HepG2 (cell line): ENCODE results near the gene GAPDH. TPM values are rescaled to one million over a fixed set of nuclear protein-coding genes. Genes with fewer than 3 reads are reported as not detected.

Experiments
- E2F2 ChIP-seq: sonication (generic); formaldehyde crosslinking; IDR thresholded peaks from 2 replicates; pipeline ENCODE4 v1.4.0; 2020; ENCODE audit warnings: missing genetic modification reagents, borderline replicate concordance
- EZH2 ChIP-seq: conservative IDR thresholded peaks from 2 replicates; pipeline ENCODE4 v1.6.1; 2012; ENCODE audit warnings: mild to moderate bottlenecking, low read depth, low read length, moderate library complexity
- GZF1 ChIP-seq: sonication (generic); formaldehyde crosslinking; IDR thresholded peaks from 2 replicates; pipeline ENCODE4 v1.5.1; 2020; ENCODE audit warnings: mild to moderate bottlenecking, missing genetic modification reagents
- HOXA7 ChIP-seq: sonication (generic); formaldehyde crosslinking; IDR thresholded peaks from 2 replicates; pipeline ENCODE4 v1.8.1; 2022; ENCODE audit warnings: mild to moderate bottlenecking, missing genetic modification reagents, moderate library complexity
- IRF9 ChIP-seq: sonication (generic); formaldehyde crosslinking; IDR thresholded peaks from 2 replicates; pipeline ENCODE4 v1.8.0; 2022; ENCODE audit warnings: missing genetic modification reagents, mild to moderate bottlenecking, borderline replicate concordance
- NFAT5 ChIP-seq: sonication (generic); formaldehyde crosslinking; IDR thresholded peaks from 2 replicates; pipeline ENCODE4 v1.4.0; 2020; ENCODE audit warnings: missing genetic modification reagents
- PAXIP1 ChIP-seq: sonication (generic); formaldehyde crosslinking; conservative IDR thresholded peaks from 2 replicates; pipeline ENCODE4 v1.4.0; 2020; ENCODE audit warnings: mild to moderate bottlenecking, missing genetic modification reagents, moderate library complexity
- REPIN1 ChIP-seq: sonication (generic); formaldehyde crosslinking; IDR thresholded peaks from 2 replicates; pipeline ENCODE4 v1.8.0; 2022; ENCODE audit warnings: missing genetic modification reagents, low read depth, mild to moderate bottlenecking, borderline replicate concordance
- ZNF205 ChIP-seq: IDR thresholded peaks from 2 replicates; pipeline ENCODE4 v1.6.1; 2018; ENCODE audit warnings: missing biosample characterization, missing genetic modification reagents
- ZNF280B ChIP-seq: sonication (generic); formaldehyde crosslinking; IDR thresholded peaks from 2 replicates; pipeline ENCODE4 v1.5.0; 2020; ENCODE audit warnings: missing genetic modification reagents, mild to moderate bottlenecking, borderline replicate concordance
- ZNF333 ChIP-seq: sonication (generic); formaldehyde crosslinking; IDR thresholded peaks from 2 replicates; pipeline ENCODE4 v1.4.0; 2020; ENCODE audit warnings: mild to moderate bottlenecking, missing genetic modification reagents, borderline replicate concordance
- ZNF441 ChIP-seq: sonication (generic); formaldehyde crosslinking; IDR thresholded peaks from 2 replicates; pipeline ENCODE4 v1.7.0; 2021; ENCODE audit warnings: missing genetic modification reagents, borderline replicate concordance
- ZNF530 ChIP-seq: sonication (generic); formaldehyde crosslinking; IDR thresholded peaks from 2 replicates; pipeline ENCODE4 v1.5.0; 2020; ENCODE audit warnings: low read depth, mild to moderate bottlenecking, missing genetic modification reagents
- ZNF567 ChIP-seq: sonication (generic); formaldehyde crosslinking; IDR thresholded peaks from 2 replicates; pipeline ENCODE4 v1.8.1; 2023; ENCODE audit warnings: mild to moderate bottlenecking, missing genetic modification reagents, borderline replicate concordance
- polyA plus RNA-seq, 8 experiments: library from polyadenylated mRNA; depleted of rRNA in 3 of 8; stranded (reverse) in 7 of 8; unstranded in 1 of 8; fragments of >200 nt; fragmentation: Illumina TruSeq in 4 of 8; extraction: Trizol in 4 of 8; gene quantifications; 2 replicates each; pipeline versions ENCODE4 v1.2.1 to v1.2.3, GENCODE V29; 2011 to 2016; ENCODE audit warnings: low read depth in 4 of 8, missing spikeins in 1 of 8, mixed read lengths in 1 of 8; ENCODE audit not compliant: insufficient read depth in 1 of 8
- total RNA-seq, 5 experiments: library from RNA; depleted of rRNA; stranded (reverse); fragments of >200 nt; fragmentation: Illumina TruSeq; extraction: Trizol; gene quantifications; 2 replicates each; pipeline ENCODE4 v1.2.3, GENCODE V29; 2016; ENCODE audit warnings: low read depth in 1 of 5

Gene GAPDH
- total and polyA plus RNA-seq, 2 of the 13 experiments (the other 11 are each of a cell fraction or from before 2014, with no cell fraction given) = 3,038 to 12,722 TPM

GRCh38 chr12:6532051-6532926, 2.0 kb upstream of the GAPDH start (continued):
- TF ChIP-seq NFAT5 (CRISPR knock-in tag) (0 out of 2 replicates have a peak, but pooled peaks have one; percentile 48), ZNF333 (no peak; the same call in 1 of the 2 replicates), GZF1 (CRISPR knock-in tag) (peak; percentile 97), EZH2 (no peak), ZNF567 (CRISPR knock-in tag) (no peak; the same call in 1 of the 2 replicates), ZNF530 (CRISPR knock-in tag) (no peak), ZNF280B (CRISPR knock-in tag) (no peak), HOXA7 (CRISPR knock-in tag) (no peak), ZNF441 (0 out of 2 replicates have a peak, but pooled peaks have one; percentile 10), PAXIP1 (CRISPR knock-in tag) (peak; percentile 86), ZNF205 (CRISPR knock-in tag) (peak; percentile 21; the same call in 1 of the 2 replicates), IRF9 (CRISPR knock-in tag) (peak; percentile 64; the same call in 1 of the 2 replicates), E2F2 (CRISPR knock-in tag) (no peak; the same call in 1 of the 2 replicates), REPIN1 (CRISPR knock-in tag) (peak; percentile 33; the same call in 1 of the 2 replicates)
